ENCODE results near the gene PRKAR1A.
"Not testable (repeated sequence)": the region's sequence is repeated elsewhere in the genome, so short reads cannot be mapped to it uniquely, and the experiment has no call there.

The PRKAR1A gene

DNA sequence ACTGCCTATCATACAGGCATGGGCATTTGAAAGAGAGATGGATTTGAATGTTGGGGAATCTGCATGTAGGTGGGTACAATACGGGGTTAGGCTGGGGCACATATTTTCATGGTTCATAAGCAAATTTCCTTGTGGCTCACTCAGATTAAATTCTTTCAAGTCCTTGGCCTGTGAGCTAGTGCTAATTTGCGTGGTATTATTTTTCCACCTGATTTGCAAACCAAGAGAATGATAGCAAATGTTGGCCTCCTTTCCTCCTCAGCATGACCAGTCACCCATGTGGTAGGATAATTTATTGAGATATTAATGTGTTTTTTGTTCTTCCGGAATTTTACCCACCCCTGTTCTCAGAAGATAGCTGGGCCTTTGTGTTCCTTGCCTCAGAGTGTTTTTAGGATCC is 66.0 kb downstream of the PRKAR1A start:
- no peak for DNase-seq (ENCODE audit: low read depth in 1 of 2, low spot score in 1 of 2)

DNA sequence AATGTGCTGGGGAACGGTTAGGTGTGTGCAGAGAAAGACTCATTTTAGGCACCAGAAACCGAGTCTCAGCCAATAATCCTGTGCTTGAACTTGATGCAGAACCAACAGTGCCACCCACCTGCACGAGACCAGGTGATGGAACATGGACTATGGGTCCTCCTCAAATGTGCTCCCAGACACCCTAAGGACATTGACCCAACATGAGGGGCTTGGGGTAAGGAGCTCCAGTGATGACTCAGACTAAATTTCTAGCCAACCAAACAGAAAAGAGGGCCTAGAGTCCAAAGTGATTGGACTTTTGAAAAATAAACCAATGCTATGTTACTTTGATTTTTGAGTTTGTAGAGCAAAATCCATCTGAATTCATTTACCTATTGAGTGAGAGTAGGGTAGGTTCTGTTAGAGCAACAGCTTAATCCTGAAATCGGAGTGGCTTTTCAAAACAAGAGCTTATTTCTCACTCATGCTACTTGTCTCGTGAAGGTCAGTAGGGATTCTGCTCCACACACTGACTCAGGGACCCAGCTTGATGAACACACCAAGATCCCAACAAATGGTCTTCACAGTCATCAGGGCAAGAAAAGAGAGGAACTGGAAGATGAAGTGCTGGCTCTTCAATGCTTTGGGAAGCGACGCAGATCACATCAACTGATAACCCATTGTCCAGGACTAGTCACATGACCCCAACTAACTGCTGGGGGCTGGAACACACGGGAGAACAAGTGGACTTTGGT is 67.1 kb downstream of the PRKAR1A start:
- DNase-seq (ENCODE audit: low read depth in 1 of 2, low spot score in 1 of 2), result no peak

DNA sequence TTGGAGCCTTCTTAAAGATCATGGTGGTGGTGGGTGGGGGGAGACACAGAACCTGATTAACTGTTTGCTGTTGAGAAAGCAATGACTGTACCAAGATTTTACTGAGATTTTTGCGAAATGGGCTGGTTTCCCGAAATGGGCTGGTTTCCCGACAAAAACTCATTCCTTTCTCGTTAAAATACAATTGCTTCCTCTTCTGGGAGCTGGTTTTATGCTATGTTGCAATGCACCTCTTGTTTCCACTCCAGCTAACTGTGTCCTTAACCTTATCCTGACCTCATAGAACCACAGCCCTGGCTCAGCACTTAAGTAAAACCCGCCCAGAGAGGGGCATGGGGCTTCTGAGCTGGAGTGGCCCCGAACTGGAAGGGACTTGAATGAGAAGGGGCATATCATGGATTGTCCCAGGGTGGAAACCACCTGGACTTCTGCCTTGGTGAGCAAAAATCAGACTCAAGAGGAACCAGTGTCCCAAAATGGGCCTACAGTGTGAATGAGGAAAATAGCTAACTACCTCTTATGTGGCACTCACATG is 68.1 kb downstream of the PRKAR1A start:
- DNase-seq (ENCODE audit: low read depth in 1 of 2, low spot score in 1 of 2), result no peak

DNA sequence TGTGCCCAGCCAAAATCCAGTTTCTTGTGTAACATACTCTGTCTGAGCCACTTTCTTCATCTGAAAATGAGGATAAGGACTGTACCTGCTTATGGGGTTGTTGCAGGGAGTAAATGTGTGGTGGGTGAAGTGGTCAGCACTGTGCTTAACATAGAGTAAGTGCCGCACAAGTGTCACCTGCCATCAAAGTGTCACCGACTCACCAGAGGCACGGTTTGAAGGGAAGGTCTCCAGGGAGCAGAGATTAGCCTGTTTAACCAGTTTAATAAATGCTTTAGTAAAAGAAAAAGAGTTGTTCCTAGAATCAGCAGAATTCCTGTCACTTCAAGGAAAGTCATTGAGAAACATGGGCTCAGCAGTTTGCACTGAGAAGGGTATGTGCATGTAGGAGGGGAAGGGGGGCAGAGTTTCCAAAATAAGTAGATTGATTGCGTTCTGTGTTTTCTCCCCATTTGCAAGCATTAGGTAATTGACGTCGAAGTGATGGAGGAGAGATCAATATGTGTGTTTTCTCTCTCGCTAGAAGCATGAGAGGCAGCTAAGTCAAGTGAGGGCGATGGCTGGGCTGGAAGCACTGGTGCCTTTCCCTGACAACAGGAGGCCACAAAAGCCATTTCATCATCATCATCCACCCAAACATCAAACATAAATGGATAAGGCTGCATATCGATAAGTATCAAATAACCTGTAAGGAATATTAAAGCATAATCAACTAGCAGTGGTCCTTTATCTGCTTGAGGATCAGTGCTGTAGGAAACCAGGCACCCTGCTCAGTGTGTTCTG is 69.8 kb downstream of the PRKAR1A start:
- DNase-seq (ENCODE audit: low read depth in 1 of 2, low spot score in 1 of 2), result no peak

DNA sequence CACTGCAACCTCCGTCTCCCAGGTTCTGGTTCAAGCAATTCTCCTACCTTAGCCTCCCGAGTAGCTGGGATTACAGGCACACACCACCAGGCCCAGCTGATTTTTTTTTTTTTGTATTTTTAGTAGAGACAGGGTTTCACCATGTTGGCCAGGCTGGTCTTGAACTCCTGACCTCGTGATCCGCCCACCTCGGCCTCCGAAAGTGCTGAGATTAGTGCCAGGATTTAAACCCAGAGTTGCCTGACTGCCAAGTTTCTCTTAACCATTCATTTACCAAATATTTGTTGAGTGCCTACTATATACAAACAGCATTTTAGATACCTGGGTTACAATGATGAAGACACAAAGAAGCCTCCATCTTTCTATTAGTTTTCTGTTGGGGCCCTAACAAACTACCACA is 70.6 kb downstream of the PRKAR1A start:
- not testable (repeated sequence) for DNase-seq (ENCODE audit: low read depth in 1 of 2, low spot score in 1 of 2)

DNA sequence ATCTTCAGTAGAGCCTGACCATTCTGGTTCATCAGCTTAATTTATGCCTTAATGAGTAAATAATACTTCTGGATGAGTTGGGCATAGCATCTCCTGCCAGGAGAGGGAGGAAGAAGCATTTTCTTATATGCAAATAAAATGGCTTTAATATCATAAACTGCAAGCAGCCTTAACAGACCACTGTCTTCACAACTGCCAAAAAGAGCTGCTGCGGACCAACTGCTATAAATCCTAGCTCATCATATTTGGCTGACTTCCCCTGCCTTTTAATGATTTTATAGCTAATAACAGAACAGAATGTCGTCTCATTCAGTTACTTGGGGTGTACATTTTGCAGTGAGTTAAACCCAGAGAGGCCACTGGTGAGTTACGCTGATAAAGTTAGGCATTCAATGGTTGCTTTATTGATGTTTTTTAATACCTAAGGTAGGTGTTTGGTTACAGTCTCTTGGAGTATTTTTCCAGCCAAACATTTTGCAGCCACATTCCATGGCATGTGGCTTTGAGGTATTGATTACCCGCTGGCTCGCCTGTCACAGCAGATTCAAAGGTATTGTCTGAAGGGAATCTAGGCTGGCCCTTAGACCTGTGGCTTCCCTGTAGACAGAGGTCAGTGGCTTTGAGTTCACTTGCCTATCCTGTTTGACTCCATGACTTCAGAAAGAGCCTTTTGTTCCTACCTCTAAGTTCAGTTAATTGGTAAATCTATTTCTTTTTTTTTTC is 72.5 kb downstream of the PRKAR1A start:
- DNase-seq (ENCODE audit: low read depth in 1 of 2, low spot score in 1 of 2), result no peak

DNA sequence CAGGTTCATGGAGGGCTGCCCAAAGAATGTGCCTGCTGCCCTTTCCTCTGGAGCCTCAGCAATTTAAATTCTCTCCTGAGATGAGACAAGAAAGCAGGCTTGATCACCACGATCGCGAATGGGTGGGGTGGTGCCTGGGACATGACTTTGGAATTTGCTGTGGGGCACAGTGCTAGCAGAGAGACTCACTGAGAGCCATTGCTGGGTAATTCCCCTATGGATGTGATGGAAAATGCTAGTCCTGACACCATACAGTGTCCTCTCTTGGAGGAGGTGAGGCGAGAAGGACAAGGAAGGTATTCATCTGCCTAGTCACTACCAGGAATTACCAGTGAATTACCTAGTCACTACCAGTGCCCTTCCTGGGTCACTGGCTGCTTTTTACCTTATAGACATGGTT is 73.4 kb downstream of the PRKAR1A start:
- no peak for DNase-seq (ENCODE audit: low read depth in 1 of 2, low spot score in 1 of 2)

DNA sequence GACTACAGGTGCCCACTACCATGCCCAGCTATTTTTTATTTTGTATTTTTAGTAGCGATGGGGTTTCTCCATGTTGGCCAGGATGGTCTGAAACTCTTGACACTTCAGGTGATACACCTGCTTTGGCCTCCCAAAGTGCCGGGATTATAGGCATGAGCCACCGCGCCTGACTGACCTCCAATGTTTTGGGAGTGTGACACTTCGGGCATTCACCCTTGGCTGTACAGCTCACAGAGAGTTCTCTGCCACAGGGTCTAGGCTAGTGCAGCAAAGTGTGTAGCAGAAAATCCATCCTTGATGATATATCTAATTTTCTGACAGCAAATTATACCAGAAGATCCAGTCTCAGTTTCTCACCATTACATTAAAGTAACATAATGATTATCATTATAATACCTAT is 74.8 kb downstream of the PRKAR1A start:
- DNase-seq (ENCODE audit: low read depth in 1 of 2, low spot score in 1 of 2), result no peak

DNA sequence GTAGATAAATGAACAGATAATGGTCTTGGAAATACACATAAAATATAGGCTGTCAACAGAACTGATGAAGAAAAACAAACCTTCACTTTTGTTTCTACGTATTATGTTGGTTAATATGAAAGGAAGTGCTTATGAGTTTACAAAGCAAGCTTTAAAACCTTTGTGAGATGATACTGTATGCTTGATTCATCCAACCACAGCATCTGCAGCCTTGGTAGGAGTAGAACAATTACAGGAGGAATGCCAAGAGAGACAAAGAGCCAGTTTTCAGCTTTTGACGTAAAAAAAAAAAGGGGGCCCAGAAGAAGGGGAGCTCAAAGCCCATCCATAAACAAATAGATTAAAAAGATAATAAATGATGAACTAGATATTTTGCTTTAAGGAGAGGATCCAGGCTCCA is 75.6 kb downstream of the PRKAR1A start:
- no peak for DNase-seq (ENCODE audit: low read depth in 1 of 2, low spot score in 1 of 2)

DNA sequence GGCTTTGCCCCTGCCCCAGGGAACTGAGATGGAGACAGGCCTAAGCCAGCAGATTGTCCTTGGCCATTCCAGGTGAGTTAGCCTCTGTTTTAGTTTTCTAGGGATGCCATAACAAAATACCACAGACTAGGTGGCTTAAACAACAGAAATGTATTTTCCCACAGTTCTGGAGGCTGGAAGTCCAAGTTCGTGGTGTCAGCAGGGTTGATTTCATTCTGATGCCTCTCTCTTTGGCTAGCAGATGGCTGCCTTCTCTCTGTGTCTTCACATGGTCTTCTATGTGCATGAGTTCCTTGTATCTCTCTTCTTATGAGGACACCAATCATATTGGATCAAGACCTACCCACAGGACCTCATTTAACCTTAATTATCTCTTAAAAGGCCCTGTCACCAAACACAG is 76.1 kb downstream of the PRKAR1A start:
- DNase-seq (ENCODE audit: low read depth in 1 of 2, low spot score in 1 of 2), result no peak

DNA sequence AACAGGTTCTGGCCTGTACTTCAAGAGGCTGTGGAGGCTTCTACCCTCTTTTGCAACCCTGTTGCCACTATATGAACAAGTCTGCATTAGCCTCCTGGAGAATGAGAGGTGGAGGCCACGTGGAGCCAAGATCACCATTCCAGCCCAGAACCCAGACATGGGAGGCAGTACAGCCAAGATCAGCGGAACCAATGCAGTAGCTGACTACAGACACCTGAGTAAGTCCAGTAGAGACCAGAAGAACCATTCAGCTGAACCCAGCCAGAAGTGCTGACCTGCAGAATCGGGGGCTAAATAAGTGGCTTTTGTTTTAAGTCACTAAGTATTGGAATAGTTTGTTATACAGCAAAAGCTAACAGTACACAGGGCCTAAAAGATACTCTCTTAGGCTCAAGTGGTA is 76.9 kb downstream of the PRKAR1A start:
- DNase-seq (ENCODE audit: low read depth in 1 of 2, low spot score in 1 of 2), result no peak

DNA sequence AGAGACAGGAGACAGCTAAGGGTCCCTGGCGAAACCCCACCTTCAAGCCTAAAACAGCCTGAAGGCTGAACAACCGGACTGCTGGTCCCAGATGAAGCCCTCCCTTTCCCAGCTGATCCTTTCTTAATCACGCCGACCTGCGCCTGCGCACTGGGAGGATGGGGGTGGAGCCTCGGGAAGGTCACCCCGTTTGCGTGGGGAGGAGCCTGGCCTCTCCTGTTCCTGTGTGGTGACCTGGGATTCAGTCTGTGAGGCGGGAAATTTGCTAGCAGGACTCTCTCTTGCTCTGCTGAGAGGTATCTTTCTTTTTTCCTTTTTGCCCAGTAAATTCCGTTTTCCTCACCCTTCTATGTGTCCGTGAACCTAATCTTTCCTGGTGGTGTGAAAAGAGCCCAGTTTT is 79.4 kb downstream of the PRKAR1A start:
- DNase-seq (ENCODE audit: low read depth in 1 of 2, low spot score in 1 of 2), result no peak

DNA sequence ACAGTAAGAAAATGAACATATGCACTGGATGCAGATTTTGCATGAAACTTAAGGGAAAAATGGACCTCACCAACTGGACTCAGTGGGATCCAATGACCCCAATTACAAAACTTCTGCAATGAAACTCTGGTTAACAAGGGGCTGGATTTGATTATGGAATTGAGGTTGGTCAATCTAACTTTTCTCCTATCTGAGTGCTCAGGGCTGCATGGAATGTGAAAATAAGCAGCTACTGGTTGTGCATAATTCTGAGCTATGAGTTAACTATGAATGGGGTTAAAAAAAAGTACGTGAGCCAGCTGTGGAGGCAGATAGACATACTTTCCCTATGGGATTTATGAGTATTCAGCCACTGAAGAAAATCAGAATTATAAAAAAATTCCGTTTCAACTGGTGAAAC is 79.8 kb downstream of the PRKAR1A start:
- no peak for DNase-seq (ENCODE audit: low read depth in 1 of 2, low spot score in 1 of 2)

DNA sequence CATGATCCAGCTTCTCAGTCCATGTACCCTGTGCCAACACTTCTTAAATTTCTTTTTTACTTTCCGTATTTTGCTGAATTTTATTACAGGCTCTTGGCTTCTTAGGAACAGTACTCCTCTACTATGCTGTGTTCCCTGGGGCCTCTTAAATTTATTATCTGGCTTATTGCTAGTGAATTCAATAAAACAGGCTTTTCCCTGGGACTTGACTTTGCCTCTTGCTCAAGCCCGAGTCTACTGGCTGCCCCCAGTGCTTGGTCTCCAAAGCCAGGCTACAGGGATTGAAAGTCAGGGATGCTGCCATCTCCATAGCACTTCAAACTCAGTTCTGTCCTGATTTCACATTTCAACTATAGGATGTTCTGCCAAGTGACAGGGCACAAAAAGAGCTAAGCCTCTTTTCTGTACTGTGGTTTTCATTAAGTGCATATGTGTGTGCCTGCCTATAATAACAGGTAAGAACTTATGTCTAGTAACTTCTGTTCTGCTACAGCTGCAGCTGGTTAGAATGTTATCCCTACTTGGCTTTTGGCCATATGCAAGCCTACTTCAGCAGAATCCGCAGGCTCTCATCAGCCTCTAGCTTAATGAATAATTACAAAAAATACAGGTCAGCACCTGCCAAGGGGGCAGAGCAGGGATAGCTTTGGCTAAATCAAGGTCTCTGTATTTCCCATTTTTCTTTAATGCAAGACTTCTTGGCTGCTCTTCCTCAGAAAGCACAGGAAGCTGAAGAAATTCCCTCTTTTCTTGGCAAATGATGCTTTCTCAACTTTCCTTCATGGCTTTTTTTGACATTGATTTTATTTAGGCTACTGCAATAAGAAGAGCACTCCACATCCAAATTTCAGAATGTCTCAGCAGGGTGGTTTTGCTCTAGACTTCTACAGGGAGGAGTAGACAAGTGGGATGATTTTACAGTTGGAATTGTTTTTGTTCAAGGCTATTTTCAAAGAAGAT is 80.7 kb downstream of the PRKAR1A start:
- no peak for DNase-seq (ENCODE audit: low read depth in 1 of 2, low spot score in 1 of 2)

DNA sequence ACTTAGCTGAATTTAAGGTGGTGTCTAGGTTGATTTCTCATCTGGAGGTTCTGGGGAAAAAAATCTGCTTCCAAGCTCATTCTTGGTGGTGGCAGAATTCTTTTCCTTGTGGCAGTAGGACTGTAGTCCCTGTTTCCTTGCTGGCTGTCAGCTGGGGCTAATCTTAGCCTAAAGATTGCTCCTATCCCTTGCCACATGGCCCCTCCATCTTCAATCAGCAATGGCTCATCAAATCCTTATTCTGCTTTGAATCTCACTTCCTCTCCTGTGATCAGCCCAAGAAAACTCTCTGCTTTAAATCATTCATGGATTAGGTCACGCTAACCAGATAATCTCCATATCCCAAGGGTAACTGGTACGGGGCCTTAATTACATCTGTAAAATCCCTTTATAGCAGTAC is 82.3 kb downstream of the PRKAR1A start:
- no peak for DNase-seq (ENCODE audit: low read depth in 1 of 2, low spot score in 1 of 2)

DNA sequence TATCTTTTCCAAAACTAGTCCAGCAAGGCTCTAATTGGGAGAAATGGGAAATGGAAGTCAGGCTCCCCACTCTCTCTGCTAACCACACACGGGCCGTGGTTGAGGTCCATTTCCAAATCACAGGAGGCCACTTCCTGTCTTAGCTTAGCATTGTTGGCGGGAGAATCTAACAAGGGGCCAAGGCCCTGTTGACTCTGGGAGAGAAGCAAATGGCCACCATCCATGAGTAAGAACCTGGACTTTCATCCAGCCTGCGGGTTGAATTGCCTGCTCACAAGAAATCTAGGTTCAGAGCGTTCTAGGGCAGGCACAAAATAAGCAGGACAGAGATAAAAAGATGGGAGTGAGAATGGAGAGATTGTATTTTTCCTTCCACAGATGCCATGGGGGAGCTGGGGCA is 83.3 kb downstream of the PRKAR1A start:
- no peak for DNase-seq (ENCODE audit: low read depth in 1 of 2, low spot score in 1 of 2)

DNA sequence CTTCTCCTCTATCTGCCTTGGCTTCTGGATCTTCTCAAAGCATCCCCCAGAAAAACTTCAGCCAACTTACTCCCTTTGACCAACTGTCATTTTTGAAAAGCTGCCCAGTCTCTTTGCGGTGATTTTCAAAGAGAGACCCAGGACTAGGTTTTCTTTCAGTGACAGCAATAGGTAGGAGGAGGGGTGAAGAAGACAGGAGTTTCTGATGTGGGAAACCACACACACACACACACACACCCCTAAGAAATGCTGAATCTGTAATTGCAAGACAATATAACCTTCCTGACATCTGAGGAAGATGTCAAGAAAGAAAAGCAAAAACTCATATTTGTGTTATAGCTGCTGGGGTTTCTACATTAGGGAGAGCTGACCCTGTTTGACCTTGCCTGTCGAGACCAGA is 83.8 kb downstream of the PRKAR1A start:
- no peak for DNase-seq (ENCODE audit: low read depth in 1 of 2, low spot score in 1 of 2)

DNA sequence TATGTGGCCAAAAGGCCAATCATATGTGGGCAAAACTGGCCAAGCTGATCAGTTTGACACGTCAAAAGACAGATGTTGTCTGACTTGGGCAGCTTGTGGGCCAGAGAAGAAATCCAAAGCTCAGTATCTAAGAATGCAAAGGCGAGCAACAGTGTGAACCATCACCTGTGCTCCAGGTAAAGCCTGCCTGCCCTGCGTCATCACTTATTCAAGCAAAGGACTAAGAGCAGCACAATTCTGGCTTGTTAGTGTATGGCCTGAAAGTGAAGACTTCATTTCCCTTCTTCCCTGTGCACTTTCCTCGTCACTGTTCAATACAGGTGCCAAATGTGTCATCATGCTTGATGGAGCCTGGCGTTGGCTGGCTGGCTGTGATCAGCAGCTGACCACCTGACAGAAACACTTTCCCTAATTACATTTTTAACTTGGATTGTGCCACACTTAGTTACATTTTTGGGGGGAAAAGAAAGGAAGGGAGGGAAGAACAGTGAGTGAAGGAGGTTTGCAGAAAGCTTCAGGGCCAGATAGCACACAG is 84.2 kb downstream of the PRKAR1A start:
- DNase-seq (ENCODE audit: low read depth in 1 of 2, low spot score in 1 of 2), result no peak

DNA sequence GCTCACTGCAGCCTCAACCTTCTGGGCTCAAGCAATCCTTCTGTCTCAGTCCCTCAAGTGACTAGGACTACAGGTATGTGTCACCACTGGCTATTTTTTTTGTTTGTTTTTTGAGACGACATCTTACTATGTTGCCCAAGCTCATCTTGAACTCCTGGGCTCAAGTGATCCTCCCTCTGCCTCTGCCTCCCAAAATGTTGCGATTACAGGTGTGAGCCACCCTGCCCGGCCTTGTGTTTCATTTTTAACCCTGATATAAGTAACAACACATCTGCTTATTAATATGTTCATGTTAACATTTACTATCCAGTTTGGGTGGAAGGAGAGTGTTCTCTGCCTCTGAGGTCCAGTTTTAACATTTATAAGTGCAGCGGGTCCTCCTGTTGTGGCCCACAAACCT is 85.8 kb downstream of the PRKAR1A start:
- DNase-seq (ENCODE audit: low read depth in 1 of 2, low spot score in 1 of 2), result no peak

DNA sequence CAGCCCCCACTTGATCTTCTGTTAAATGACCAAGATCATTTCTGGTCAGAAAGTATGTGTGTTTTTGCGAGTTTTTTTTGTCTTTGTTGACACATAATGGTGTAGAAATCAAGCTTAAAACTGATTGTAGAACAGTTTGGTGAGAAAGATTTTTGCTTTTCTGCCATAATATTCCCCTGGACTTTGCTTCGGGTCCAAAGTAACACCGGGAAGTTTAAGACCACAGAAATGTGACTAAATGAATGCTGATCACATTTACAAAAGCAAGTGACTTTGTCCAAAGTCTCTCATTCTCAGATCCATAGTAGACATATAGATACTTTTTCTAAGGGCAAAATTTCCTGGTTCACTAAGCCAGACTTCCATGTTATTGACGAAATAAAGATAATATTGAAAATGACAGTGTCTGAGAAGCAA is 86.3 kb downstream of the PRKAR1A start:
- no peak for DNase-seq (ENCODE audit: low read depth in 1 of 2, low spot score in 1 of 2)
